Activated CD8-positive, alpha-beta memory T cell treated with anti-CD3 and anti-CD28 coated beads for 48 hours (primary cell): ENCODE measurements around the gene LPP.

Experiments
- DNase-seq, 3 experiments: peaks; one replicate each; pipeline ENCODE4 v3.0.0-alpha.2; 2020; ENCODE audit warnings: low read depth in 2 of 3, low spot score in 2 of 3

LPP gene

DNA sequence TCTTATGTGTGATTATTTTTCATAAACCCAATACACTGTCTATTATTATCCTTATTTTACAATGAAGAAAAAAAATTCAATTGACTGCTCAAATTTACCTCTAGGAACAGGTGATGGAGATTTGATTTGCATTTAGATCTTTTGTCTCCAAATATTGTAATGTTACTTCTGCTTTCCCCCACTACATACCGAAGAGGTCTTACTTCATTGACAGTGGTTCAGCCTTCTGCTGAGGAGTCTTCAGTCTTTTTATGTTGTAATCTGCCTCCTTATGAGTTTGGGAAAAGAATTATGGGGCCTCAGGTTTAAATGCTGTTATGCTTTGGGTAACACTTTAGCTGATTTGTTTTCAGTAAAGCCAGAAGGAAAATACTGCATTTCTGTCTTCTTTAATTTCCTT is 199.5 kb downstream of the LPP start:
- DNase-seq: no peak

DNA sequence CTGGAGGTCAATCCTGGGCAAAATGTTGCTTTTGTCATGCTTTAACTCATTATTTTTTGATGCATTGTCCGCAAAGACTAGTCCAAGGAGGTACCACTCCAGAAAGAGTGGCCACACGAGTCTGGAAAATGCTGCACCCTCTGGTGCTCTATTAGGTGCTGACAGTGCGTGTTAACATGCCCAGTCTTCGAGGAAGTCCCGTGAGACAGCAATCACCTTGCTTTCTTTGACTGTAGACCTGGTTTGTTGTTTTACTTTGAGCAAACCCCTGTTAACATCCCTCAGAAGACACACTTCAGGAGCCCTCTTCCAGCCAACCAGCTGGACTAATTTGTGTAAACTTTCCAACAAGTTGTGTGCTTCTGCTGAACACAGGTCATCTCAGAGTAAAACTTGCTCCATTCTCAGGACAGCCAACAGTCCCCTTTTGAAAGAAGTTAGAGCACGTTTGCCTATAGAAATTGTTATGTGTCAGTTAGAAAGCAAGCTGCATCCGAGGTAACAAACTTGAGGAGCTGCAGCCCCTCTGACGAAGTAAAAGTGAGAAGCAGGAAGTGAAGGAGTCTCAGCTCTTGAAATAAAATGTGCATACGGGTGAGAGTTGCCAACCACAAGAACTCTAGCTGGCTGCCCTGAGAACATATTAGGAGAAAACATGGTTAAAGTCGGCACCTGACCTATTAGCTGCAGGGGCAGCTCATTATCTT is 205.0 kb downstream of the LPP start:
- no peak for DNase-seq

DNA sequence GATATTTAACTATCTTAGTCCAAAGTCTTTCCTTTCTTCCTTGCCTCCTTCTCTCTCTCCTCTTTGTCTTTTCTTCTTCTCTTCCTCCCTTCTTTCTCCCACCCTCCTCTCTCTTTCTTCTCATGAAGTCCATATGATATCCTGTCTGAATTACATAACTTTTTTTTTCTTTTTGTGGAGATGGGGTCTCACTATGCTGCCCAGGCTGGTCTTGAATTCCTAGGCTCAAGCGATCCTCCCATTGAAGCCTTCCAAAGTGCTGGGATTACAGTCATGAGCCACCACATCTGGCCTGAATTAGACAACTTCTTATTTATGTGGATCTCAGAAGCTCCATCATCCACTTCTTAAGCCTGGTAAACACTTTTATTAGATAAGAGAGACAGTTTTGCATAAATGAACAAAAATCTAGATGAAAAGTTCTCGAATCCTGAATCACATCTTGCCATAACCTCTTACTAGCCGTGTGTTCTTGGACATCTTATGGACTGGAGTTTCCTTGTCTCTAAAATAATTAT is 206.5 kb downstream of the LPP start:
- no peak for DNase-seq

- no peak for DNase-seq
Measured at GRCh38 chr3:188361888-188362287, 207.9 kb downstream of the LPP start.

DNA sequence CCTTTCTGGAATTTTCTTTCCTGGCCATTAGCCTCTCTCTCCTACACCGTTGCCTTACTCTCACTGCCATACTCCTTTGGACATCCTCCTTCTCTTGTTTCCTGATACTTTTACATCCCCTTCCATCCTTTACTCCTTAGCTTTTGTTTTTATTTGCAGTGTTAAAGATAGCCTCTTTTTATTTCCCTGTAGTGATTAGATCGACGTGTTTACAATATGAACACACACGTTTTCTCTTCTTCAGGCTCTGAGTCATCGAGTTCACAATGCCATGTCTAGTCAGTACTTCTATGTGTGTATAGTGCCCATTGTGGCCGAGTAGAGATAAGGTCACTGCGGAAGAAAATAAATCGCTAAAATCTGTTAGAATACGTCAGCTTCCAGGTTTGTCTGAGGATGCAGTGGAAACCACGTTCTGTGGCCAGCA is 208.5 kb downstream of the LPP start:
- no peak for DNase-seq

- no peak for DNase-seq
Measured at GRCh38 chr3:188365184-188365583, 211.2 kb downstream of the LPP start.

DNA sequence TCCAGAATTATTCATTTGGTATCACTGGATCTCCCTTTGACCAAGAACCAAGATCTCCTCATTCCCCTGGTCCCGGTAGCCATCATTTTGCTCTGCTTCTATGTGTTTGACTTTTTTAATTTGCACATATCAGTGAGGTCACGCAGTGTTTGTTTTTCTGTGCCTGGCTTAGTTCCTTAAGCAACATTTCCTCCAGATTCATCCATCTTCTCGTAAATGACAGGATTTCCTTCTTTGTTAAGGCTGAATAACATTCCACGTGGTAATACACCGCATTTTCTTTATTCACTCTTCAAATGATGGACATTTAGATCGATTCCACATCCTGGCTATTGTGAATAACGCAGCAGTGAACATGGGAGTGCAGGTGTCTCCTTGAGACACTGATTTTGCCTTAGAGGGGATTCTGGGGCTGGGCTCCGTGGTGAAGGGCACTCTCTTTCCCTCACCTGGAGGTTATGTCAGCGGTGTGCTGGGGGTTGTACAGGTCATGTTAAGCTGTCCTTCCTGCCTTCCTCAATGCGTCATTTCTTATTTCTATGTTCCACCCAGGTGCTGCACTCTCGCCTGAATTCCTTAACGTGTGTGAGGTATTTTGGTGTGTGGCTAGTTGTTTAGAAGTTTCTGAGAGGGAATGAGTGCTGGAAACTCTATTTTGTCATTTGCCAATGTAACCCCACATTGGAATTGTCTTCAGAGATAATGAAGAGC is 212.2 kb downstream of the LPP start:
- no peak for DNase-seq

GRCh38 chr3:188367678-188368077 is 213.7 kb downstream of the LPP start:
- no peak for DNase-seq

DNA sequence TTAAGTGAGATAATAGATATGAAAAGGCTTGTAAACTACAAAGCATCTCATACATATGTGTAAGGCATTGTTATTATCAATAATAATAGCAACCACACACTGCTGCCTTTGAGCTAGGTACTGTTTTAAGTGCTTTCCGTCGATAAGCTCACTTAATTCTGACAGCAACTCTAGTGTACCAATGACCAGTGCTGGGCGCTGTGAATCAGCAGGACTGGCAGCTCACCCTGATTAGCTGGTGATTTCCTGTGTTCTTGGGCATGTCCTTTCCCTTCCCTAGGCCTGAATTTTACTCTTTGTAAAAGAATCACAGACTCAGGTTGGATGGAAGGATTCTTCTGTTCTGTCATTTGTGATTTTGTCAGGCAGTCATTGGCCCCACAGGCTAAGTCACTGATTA is 215.6 kb downstream of the LPP start:
- no peak for DNase-seq

- no peak for DNase-seq
Measured at GRCh38 chr3:188370081-188370830, 216.3 kb downstream of the LPP start.

- DNase-seq: no peak
Measured at GRCh38 chr3:188378786-188379185, 224.8 kb downstream of the LPP start.

DNA sequence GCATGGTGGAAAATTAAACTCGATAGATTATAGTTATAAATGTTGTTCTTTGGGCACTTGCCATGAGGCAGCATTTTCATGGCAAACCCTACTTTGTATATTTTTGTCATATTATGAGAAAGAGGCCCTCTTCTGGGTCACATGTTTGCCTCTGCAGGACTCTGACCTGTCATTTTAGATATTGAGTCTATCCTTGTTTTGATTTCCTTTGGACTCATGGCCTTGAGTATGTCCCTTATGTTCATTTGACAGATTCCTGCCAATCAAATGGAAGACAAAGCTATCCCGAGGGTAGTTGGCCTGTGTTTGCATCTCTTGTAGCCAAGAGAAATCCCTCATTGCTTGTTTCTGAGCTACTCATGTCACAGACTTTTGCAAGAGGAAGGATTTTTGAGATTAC is 226.3 kb downstream of the LPP start:
- no peak for DNase-seq

DNA sequence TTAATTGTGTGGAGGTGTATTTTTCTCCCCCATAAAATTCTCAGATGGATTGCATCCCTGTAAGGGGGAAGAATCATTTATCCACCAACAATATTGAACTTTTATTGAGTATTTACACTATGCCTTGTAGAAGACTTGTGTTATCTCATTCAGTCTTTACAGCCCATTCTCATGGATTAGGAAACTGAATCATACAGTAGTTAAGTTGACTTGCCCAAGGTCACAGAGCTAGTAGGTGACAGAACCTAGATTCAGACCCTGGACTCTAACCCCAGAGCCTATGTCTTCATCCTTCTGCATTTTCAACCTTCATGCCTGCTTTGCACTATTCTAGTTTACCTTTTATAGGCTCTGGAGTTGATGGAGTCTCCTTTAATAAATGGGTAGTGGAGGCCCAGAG is 226.8 kb downstream of the LPP start:
- DNase-seq: no peak

DNA sequence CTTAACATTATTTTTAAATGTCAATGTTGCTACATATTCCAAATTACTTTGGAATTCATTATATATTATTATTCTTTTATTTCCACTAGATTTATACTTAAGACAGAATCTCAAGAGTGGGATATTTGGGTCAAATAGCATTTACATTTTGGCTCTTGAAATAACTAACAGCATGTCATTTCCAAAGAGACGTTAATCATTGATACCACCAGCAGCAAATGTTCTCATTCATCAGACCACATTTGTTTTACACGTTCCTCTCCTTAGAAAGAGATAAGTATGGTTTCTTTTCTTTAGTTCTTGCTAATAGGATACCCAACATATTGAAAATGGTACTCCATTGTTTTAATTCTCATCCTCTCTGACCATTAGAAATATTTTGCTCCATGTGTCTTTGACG is 229.8 kb downstream of the LPP start:
- DNase-seq: no peak

- no peak for DNase-seq
Measured at GRCh38 chr3:188385295-188385694, 231.3 kb downstream of the LPP start.

GRCh38 chr3:188389711-188390342 is 235.9 kb downstream of the LPP start:
- DNase-seq: peak in 1 of 3 experiments; percentile 8

GRCh38 chr3:188390343-188390718 is 236.4 kb downstream of the LPP start:
- no peak for DNase-seq

GRCh38 chr3:188390775-188391443 is 237.0 kb downstream of the LPP start:
- DNase-seq: no peak

DNA sequence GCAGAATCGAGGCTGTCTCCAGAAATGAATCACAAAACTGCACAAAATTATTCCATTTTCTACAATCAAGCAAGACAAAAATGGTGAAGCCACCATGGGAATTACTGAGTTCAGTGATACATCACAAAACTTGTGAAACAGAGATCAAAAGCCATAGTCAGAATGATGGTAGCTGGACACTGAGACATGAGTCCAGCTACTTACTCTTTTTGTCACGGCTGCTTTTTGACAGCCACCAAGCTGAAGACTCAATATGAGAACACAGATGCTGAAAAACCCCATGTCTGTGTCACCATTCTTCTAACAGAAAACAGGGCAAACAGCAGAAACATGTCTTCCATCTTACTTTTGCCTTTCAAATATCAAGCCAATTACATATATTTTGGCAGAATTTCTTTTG is 237.6 kb downstream of the LPP start:
- DNase-seq: no peak

DNA sequence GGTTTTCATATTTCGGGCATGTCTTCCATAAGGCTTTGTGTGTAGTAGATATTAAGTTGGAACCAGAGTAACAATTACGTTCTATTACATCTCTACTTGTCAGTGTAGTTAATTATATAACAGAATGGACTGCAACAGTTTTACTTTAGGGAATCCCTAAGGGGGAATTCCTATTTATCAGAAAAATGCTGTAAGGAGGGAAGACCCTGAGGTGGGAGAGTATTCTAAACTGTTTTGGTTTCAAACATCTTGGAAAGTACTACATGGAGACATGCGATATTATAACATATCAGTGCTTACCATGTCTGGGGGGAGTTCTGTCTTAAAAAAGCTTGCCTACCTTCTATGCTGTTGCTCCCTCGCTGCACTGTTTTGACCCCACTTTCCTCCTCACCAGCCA is 238.1 kb downstream of the LPP start:
- no peak for DNase-seq

- DNase-seq: no peak
Measured at GRCh38 chr3:188394623-188395022, 240.7 kb downstream of the LPP start.
